Measurements from ENCODE around the gene HPN. TPM values are rescaled to one million over a fixed set of nuclear protein-coding genes. Genes with fewer than 3 reads are reported as not detected.
"Not testable (repeated sequence)": the region's sequence is repeated elsewhere in the genome, so short reads cannot be mapped to it uniquely, and the experiment has no call there.

HPN gene
- total and polyA plus RNA-seq, 2 of the 13 experiments (the other 11 are each of a cell fraction or from before 2014, with no cell fraction given), result 46.7 to 261 TPM

GRCh38 chr19:35041548-35042055 is at the start of gene HPN (continued):
- TF ChIP-seq YEATS4 (CRISPR knock-in tag; IDR thresholded peaks at IDR 0.05; ENCODE audit: borderline replicate concordance) (0 out of 2 replicates have a peak, but pooled peaks have one; percentile 18), HOXD1 (CRISPR knock-in tag; IDR thresholded peaks at IDR 0.05) (peak; percentile 38; the same call in 1 of the 2 replicates), ZNF816 (CRISPR knock-in tag; IDR thresholded peaks at IDR 0.05; ENCODE audit: borderline replicate concordance) (0 out of 2 replicates have a peak, but pooled peaks have one; percentile 45), HINFP (CRISPR knock-in tag; IDR thresholded peaks at IDR 0.05; ENCODE audit: low read depth) (0 out of 2 replicates have a peak, but pooled peaks have one; percentile 2), PAXIP1 (CRISPR knock-in tag; conservative IDR thresholded peaks at IDR 0.05) (no peak), ARHGAP35 (CRISPR knock-in tag; IDR thresholded peaks at IDR 0.05; ENCODE audit: borderline replicate concordance) (no peak), SP2 (CRISPR knock-in tag; IDR thresholded peaks at IDR 0.05) (peak; percentile 61), SETDB1 (CRISPR knock-in tag; IDR thresholded peaks at IDR 0.05; ENCODE audit: borderline replicate concordance) (no peak)

GRCh38 chr19:34992582-34992981 is 48.9 kb upstream of the HPN start:
- intact Hi-C loops (cut with micrococcal nuclease; ENCODE audit: unreplicated experiment); ATAC-seq; H4K20me1 ChIP-seq (ENCODE audit: insufficient read depth, low read length); CTCF ChIA-PET (ENCODE audit: low intra/inter-chr PET ratio, low total read pairs); H3K4me2 ChIP-seq (ENCODE audit: low read depth, low read length); H3K36me3 ChIP-seq (replicated peaks in 1 of 2; ENCODE audit: control insufficient read depth in 1 of 2, insufficient read depth in 2 of 2, low read length in 2 of 2); DNase-seq (ENCODE audit: low spot score); H2AFZ ChIP-seq (ENCODE audit: low read length); in situ Hi-C loops (cut with HindIII; ENCODE audit: extremely low pct_ligation_motif_present, low pct_unique_long_range_greater_than_20kb); H3K27ac ChIP-seq (ENCODE audit: extremely low read length, insufficient read depth, low read length); H3K79me2 ChIP-seq (ENCODE audit: insufficient read depth, low read length); FAIRE-seq; H3K9ac ChIP-seq (ENCODE audit: insufficient read depth, low read depth, low read length); H3K9me3 ChIP-seq (ENCODE audit: low read length); H3K4me3 ChIP-seq (replicated peaks in 1 of 3; ENCODE audit: insufficient read depth in 1 of 3, low read depth in 2 of 3, low read length in 3 of 3); BruUV-seq (replicated peaks); POLR2A ChIA-PET: not testable (repeated sequence)
- WGBS (ENCODE audit: low lambda C conversion rate), result 71% methylated on average over 7 of the region's 7 CpGs
- peaks cover 0 to 17% of the 10 kb centered on the region in 2 experiments; a peak in 3 of 5 replicates for H3K27me3 ChIP-seq (ENCODE audit: control insufficient read depth in 1 of 2, insufficient read depth in 2 of 2, low read length in 2 of 2)
- H3K4me1 ChIP-seq (ENCODE audit: insufficient read depth, low read length), result peaks cover 60% of the 10 kb centered on the region
